HG03521 (cell line): Measurements from ENCODE around the gene FGFRL1.

Experiments
- ATAC-seq: cut with Tn5 transposase; IDR thresholded peaks from one replicate; pipeline ENCODE4 v1.9.1; 2021; ENCODE audit warnings: mild to moderate bottlenecking, moderate library complexity; ENCODE audit not compliant: unreplicated experiment

FGFRL1 gene, protein sequence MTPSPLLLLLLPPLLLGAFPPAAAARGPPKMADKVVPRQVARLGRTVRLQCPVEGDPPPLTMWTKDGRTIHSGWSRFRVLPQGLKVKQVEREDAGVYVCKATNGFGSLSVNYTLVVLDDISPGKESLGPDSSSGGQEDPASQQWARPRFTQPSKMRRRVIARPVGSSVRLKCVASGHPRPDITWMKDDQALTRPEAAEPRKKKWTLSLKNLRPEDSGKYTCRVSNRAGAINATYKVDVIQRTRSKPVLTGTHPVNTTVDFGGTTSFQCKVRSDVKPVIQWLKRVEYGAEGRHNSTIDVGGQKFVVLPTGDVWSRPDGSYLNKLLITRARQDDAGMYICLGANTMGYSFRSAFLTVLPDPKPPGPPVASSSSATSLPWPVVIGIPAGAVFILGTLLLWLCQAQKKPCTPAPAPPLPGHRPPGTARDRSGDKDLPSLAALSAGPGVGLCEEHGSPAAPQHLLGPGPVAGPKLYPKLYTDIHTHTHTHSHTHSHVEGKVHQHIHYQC

DNA sequence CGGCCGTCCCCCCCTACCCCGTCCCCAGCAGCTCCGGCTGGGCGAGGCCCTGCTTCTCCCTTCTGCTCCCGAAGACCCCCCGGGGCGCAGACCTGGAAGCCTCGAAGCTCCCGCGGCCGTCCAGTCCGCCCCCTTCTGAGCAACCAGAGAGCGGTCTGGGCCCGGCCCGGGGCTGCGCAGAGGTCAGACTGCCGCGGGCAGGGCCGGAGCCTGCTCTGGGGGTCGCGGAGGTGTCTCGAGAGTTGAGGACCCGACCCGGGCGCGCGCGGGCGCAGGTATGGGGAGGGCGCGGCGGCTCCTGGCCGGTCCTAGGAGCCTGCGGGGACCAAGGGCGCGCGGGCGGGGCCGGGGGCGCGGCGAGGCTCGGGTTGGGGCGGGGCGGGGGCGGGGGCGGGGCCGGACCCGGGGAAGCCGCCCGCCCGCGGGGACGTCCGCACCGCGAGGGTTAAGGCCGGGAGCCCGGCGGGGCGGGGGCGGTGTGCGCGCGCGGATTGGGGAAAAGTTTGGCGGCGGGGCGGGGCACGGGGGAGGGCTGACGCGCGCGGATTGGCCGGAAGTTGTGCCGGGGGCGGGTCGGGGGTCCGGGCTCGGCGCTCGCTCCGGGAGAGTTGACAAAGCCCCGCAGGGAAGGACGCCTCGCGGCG lies at the start of gene FGFRL1:
Gene FGFRL1, plus strand, starts transcription at position 605 of the 644 bp plus-strand sequence. CDS start 860 bp downstream, outside the sequence.
- peak; percentile 44 for ATAC-seq

DNA sequence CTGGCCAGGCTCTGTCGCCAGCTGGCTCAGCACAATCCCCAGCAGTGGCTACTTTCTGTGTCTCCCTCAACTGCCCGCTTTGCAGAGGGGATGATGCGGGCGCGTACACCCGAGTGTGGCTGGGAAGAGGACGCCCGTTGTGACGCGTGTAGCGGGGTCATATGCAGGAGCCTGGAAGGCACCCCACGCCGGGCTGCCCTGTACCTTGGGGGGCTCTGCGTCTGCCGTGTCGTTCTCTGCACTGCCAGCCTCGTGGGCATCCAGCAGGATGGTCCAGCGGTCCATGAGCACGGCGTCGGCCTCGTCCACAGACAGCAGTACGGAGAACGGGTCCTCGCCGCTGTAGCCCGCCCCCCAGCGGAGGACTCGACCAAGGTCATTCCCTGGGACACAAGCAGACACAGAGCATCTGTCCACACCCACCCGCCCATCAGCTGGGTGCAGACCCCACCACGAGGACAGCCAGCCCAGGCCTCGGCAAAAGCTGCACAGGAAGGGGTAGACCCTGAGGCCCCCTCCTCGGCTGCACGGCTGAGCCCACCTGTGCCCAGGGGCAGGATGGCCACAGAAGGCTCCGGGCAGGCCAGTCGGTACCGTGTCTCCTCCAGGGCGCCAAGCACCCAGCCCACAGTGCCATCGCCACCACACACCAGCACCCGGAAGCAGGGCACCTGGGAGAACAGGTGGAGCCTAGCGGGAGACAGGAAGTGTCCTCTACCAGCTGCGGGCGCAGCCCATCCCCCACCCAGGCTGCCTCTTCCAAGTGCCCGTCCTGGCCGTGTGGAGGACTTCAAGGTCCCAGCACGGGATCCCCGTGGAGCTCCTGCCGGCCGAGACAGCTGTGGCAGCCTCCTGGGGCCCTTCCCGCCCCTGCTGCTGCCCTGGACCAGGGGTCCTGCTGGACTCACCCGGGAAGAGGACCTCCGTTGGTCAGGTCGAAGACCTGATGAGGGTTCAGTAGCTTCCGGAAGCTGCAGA lies 48.9 kb upstream of the FGFRL1 start:
- ATAC-seq: no peak

DNA sequence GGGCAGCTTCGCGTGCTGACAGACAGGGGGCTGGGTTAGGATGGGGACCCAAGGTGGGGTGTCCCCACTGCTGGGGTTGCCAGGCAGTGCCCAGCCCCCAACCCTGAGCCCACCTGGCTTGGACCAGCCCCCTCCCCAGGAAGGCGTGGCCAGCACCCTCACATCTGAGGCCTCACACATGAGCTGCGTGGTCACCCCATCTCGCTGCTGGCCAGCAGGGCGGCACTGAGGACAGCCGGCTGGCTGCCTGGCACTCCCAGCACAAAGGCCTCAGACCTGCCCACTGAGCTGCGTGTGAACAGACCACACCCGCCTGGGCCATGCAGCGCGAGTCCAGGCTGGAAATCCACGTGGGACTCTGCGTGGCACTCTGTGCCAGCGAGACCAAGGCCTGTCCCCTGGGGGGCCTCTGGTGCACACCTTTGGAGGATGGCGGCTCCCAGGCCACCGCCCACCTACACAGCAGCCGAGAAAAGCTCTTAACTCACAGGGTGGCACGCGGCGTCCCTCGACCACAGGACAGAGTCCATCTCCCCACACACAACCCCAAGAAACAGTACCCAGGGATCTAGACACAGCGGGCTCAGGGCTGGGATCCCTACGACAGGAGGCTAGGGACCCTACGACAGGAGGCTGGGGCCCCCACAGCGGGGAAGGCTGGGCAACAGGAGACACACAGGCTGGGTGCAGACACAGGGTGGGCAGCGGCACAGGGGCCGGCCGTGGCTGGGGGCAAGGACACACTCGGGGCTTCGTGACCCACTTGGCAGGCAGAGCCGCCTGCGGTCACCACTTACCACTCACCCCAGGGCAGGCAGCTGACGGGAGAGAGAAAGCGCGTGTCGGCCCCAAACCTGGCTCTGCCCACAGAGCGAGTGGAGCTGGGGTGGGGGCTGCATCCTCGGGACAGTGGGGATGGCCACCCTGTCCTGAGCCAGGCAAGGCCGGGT lies 47.9 kb upstream of the FGFRL1 start:
- no peak for ATAC-seq

DNA sequence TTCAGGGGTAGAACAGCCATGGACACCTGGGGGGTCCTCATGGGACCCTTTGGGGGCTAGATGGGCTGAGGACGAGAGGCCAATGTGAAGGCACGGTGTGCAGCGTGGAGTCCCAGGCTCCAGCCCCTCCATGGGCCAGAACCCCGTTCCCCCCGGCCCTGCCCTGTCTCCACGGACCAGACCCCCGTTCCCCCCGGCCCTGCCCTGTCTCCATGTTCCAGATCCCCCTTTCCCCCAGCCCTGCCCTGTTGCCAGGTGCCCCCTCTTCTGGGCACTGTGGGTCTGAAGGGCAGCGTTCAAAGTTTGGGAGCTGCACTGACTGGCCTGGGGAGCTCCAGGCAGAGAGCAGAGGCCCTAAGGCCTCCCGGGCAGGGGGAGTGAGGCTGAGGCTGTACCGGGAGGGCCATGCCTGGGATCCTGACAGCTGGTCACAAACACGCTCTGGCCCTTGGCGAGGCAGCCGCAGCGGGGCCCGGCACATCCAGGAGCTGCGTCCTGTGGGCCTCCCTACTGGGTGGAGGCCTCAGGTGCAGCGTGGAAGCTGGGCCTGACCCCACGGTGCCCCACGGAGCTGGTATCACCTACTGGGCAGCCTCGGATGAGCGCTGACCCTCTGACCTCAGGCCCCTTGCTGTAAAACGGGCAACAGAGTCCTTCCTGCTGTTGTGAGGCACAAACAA lies 46.9 kb upstream of the FGFRL1 start:
- no peak for ATAC-seq

DNA sequence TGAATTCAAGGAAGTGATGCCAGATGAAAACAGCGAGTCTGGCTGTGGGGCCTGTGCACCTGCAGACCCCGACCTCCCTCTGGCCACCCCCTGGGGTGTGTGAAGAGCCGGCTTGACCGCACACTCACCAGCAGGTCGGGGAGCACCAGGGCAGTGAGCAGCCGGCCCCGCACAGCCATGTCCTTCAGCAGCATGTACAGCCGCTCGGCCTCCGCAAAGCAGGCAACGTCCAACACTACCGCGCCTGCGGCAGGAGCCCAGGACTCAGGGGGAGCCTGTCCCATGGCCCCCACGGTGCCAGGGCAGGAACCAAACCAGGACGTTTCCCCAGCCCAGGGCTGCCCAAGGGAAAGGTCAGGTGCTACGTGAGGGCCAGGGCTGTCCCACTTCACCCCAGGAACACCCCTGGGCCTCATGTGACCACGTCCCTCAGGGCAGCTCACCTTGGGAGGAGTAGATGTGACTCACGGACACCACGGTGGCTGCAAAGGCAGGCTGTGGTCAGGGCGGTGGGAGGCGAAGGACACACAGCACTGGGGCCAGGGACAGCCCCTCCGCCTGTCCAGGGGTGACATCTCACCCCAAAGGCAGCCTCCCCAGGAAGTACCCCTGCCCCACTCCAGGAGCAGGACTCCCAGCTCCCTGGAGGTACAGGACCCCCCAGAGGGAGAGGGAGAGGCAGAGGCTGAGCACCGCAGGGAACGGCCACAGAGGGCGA lies 46.2 kb upstream of the FGFRL1 start:
- no peak for ATAC-seq

DNA sequence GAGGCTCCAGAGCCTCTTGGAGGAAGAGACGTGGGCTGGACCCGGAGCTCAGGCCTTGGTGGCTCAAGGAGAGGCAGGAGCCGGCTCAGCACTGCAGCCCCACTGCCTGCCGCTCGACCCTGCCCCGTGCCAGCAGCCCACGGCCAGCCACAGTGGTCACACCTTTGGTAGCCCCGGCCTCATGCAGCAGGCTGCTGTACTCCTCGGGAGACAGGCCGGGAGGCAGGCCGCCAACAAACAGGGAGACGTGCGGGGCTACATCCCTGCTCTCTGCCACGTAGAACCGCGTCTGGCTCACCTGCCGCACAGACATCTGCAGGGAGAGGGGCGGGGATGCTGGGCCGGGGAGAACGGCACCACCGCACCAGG lies 45.7 kb upstream of the FGFRL1 start:
- ATAC-seq: no peak

DNA sequence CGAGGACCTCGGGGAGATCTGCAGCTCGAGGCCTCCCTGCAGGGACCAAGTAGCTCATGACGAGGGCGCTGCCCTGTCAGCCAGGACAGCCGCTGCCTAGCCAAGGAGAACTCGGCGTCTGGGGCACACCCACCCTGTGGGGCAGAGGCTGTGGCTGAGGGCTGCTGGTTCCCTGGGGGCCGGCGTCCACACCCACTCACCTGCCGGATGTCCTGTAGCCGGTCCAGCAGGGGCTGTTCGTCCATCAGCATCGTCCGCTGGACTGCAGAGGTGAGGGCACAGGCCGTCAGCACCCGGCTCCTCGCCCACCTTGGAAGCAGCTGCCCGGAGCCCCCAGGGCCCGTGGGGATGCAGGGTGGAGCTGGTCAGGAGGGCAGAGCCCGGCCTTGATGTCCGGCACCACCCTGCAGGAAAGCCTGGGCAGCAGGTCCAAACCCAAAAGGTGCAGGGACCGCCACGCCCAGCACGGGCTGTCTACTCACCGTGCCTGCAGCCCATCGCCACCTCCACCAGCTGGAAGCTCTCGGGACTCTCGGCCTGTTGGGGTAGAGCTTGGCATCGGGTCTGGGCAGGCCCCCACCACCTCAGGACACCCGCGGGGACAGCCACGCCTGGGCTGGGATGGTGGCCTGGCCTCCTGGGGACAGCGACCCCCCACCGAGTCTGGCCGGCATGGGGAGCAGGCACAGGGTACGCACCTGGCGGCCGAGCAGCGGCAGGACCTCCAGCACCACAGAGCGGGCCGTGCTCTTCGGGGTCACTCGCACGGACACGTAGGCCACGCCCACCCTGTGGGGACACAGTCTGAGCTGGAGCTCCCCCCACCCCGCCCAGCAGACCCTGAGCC lies 44.9 kb upstream of the FGFRL1 start:
- ATAC-seq: no peak

DNA sequence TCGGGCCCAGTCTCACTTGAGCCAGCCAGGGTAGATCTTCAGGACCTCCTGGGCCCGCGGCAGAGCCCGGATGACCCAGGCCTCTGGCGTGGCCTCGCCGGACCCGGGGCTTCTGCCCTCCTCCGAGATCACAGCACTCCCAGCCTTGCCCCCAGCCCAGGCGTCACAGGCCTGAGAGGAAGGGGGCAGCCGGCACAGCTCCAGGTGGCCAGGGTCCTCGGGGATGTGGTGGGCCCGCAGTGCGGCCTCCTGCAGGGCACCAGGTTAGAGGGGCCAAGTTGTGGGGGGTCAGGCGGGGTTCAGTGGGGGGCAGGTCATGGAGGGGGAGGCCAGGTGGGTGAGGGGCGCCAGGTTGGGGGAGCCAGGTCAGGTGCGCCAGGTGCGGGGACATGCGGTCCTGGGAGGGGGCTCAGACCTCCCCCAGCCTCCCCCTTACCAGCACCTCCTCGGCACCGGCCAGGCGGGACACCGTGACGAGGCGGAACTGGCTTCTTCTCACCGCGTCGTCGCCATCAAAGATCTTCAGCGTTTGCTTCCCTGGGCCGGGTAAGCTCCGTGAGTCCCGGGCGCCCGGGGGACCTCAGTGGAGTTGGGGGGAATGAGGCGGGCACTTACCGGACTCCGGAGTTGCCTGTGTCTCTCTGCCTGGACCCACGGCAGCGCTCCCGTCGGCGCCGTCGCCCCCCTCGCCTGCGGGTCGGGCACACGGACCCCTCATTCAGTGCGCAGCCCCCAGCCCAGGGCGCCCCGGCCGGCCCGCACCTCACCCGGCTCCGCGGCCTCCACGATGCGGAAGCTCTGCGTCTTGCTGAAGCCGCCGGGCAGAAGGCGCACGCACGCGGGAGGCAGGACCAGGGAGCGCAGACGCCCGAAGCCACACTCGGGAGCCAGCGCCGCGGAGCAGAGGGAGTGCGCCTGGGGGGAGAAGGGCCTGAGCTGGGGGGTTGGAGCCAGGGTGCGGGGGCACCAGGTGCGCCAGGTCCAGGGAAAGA lies 44.0 kb upstream of the FGFRL1 start:
- no peak for ATAC-seq

DNA sequence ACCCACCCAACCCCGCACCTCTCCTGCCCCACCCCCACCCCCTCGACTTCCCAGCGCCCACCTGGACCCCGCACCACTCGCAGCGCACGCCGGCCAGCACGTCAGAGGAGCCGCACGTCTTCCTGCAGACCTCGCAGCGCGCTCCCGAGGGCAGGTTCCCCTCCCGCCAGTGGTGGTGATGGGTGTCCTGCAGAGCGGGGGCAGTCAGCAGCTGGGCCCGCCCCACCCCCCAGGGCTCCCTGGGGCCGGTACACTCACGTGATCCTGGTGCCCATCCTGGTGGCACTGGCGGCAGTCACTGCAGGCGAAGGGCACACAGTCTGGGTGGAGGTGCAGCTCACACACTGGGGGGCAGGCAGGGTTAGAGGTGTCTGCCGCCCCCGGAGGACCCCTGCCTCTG lies 43.2 kb upstream of the FGFRL1 start:
- ATAC-seq: no peak

DNA sequence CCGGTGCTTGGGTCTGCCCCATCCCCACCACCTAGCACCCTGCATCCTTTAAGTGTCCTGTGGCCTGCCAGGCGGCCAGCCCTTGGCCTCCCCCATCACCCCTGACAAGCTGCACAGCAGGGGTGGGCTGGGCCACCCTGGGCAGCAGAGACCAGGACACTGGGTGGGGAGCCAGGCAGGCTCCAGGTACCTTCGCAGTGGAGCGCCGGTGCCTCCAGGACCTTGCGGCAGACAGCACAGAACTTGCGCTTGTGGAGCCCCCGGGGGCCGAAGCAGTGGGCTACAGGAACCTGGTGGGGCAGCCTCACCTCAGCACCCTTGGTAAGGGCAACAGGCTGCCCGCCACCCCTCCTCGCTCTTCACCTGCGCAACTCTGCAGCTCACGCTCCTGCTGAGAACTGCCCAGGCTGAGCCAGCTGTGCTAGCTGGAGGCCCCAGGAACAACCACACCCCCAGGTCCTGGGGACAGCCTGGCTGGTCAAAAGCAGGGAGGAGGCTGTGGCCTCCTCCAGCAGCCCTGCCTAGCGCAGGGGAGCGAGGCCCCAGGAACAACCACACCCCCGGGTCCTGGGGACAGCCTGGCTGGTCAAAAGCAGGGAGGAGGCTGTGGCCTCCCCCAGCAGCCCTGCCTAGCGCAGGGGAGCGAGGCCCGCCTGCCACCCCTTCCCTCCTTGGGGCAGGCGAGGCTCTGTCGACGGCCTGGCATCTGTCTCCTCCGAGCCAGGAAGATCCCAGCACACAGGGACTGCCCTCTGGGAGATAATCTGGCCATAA lies 42.6 kb upstream of the FGFRL1 start:
- ATAC-seq: no peak

DNA sequence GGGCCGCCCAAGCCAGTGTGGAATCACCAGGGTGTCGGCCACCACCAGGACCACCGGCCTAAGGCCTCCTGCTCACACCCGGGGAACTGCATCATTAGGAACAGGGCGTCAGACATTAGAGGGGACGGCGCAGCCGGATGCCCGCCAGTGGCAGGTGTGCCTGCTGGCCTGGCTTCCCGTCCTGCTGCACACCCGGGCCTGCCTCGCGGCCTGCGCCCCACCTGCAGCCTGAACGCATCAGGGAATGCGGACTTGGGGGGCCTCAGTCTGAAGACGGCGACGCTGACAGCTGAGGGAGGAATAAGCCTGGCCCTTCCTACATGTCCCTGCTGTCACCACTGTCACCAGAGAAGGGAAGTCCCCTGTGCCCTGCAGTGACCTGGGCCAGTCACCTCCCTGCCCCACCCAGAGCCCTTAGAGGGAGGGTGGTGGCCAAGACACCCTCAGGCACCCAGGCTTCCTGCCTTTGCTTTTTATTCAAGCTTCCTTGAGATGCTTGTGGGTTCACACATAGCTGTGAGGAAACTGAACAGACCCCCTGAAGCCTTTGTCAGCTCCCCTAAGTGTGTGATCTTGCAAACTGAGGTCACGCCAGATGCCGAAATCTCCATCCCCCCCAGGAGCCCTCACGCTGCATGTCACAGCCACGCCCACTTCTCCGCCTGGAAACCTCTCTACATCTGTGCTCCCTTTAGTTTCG lies 41.2 kb upstream of the FGFRL1 start:
- no peak for ATAC-seq

DNA sequence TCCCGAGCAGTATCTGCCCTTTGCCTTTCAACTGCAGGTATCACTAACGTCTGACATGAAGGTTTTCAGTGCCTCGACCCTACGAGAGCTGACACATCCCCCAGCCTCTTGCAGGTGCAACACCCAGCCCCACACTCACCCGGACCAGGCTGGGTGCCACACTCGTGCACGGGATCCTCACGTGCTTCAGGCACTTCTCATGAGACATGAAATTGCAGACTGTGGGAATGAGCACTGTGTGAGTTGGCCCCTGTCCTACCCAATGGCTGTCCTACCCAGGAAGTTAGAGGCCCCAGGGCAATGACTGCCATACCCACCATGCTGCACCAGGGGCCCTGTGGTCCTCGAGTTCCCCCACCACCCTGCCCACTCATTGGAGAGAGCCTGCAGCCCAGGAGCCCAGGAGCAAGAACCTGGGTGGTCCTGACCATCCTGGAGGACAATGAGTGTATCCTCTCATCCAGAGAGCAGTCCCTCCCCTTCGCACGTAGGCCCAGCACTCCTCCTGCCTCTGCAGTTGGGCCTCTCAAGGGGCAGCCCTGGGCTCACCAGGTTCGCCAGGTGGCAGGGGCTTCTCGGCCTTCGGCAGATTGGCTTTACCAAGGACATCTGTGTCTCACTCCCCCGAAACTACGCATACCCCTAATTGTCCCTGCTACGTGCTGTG lies 40.4 kb upstream of the FGFRL1 start:
- ATAC-seq: no peak

DNA sequence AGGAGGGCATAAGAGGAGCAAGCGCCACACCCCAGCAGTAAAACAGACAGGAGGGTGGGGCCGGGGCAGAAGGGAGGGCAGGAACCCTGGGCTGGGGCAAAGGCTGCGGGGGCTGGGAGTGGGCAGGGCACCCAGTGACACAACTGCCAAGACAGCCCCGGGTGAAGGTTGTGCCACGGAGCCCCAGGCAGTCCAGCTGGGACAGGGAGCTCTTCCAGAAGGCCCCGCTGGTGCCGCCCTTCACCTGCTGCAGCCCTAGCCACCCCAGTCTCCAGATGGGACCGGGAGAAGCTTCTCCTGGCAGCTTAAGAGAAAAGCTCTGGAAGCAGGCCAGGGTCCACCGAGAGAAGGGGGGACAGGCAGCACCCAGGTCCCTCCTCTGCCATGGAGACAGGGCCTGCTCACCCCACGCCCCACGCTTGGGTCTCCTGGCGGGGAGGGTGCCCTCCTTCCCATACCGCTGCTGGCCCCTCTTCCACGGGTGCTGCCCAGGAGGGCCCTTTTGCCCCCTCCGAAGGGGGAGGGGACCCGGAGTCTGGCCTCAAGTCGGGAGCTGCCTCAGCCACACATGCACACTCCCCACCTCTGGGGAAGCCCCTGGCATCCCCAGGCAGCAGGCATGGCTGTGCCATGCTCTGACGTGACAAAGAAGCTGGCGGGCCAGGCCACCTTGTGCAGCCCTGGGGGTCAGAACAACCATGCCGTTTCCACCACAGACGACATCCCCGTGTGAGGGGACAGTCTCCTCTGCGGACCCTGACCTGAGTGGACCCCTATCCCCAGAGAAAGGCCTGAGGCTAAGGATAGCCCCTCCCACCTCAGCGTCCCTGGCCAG lies 39.5 kb upstream of the FGFRL1 start:
- no peak for ATAC-seq
